ACC112 (cell line): ENCODE results near the gene MYH10.
"Not testable (repeated sequence)": the region's sequence is repeated elsewhere in the genome, so short reads cannot be mapped to it uniquely, and the experiment has no call there.

Experiments used
- H2AFZ ChIP-seq: fragments of 200-600 bp; sonication (generic); one replicate; pipeline ENCODE4 v1.6.0; 2017; ENCODE audit warnings: antibody characterized with exemption, low read length; ENCODE audit not compliant: unreplicated experiment
- H3K27ac ChIP-seq: fragments of 200-600 bp; sonication (generic); 2 replicates; pipeline ENCODE4 v1.5.1; 2014; ENCODE audit warnings: low read depth, mild to moderate bottlenecking, antibody characterized with exemption, low read length, moderate library complexity
- H3K27me3 ChIP-seq: fragments of 200-600 bp; sonication (generic); 2 replicates; pipeline ENCODE4 v1.6.1; 2014; ENCODE audit warnings: mild to moderate bottlenecking, antibody characterized with exemption, low read length, moderate library complexity, mixed read lengths; ENCODE audit not compliant: insufficient read depth
- H3K36me3 ChIP-seq: fragments of 200-600 bp; sonication (generic); 2 replicates; pipeline ENCODE4 v1.6.1; 2016; ENCODE audit warnings: mild to moderate bottlenecking, antibody characterized with exemption, low read length, moderate library complexity, mixed read lengths; ENCODE audit not compliant: insufficient read depth
- H3K4me1 ChIP-seq: fragments of 200-600 bp; sonication (generic); one replicate; pipeline ENCODE4 v1.6.1; 2016; ENCODE audit warnings: low read length, mixed read lengths; ENCODE audit not compliant: insufficient read depth, unreplicated experiment, control insufficient read depth
- H3K4me3 ChIP-seq: fragments of 200-600 bp; sonication (generic); 2 replicates; pipeline ENCODE4 v1.5.1; 2014; ENCODE audit warnings: mild to moderate bottlenecking, low read depth, low read length
- H3K79me2 ChIP-seq: fragments of 200-600 bp; sonication (generic); one replicate; pipeline ENCODE4 v1.6.0; 2016; ENCODE audit warnings: low read length; ENCODE audit not compliant: control insufficient read depth, unreplicated experiment, insufficient read depth

Gene MYH10

DNA sequence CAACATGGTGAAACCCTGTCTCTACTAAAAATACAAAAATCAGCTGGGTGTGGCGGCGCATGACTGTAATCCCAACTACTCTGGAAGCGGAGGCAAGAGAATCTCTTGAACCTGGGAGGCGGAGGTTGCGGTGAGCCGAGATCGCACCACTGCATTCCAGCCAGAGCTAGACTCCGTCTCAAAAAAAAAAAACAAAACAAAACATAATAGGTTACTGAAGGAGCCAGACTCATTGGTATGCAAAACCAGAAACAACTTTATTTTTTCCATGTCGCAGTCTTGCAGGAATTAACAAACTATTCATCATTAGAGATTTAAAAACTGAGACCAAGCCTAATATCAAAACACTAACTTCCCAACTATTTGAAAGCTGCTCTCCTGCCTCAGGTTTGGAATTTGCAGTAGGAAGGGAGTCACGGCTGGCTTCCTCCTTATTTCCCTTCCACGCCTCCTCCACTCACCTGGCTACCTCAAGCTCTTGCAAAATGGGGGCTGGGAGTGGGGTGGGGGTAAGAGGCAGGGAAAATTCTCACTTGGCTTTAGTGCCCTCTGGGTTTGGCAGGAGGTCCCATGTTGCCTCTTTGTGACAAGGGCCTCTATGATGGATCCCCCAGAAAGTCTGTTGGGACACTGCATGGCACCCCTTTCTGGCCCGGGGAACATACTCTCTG, 34.1 kb upstream of the MYH10 start:
- Histone ChIP-seq H3K4me1 (no peaks in the 10 kb centered on the region), H3K4me3 (no peak overlapping the region), H3K79me2 (no peaks in the 10 kb centered on the region), H3K27ac (no peak overlapping the region), H3K36me3 (no peaks in the 10 kb centered on the region), H2AFZ (no peak overlapping the region), H3K27me3 (peaks cover 29% of the 10 kb centered on the region)

DNA sequence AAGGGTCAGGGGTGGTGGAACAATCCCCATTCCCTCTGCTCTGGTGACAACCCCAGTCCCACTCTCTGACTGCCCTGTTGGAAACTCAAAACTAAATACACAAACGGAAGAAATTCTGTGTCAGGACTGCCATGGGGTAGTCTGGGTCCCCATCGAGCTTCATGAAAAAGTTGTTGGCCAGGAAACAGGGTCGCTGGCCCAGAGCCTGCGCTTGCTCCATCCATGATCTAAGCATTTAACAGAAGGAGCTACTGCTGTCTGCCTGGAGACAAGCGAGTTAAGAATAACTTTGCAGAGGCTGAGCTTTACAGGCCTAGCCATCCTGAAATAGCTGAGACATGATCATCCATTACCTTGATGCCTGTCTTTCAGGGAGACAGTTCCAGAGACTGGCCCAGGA, 32.4 kb upstream of the MYH10 start:
- no peaks in the 10 kb centered on the region for H3K79me2 ChIP-seq
- no peaks in the 10 kb centered on the region for H3K36me3 ChIP-seq

DNA sequence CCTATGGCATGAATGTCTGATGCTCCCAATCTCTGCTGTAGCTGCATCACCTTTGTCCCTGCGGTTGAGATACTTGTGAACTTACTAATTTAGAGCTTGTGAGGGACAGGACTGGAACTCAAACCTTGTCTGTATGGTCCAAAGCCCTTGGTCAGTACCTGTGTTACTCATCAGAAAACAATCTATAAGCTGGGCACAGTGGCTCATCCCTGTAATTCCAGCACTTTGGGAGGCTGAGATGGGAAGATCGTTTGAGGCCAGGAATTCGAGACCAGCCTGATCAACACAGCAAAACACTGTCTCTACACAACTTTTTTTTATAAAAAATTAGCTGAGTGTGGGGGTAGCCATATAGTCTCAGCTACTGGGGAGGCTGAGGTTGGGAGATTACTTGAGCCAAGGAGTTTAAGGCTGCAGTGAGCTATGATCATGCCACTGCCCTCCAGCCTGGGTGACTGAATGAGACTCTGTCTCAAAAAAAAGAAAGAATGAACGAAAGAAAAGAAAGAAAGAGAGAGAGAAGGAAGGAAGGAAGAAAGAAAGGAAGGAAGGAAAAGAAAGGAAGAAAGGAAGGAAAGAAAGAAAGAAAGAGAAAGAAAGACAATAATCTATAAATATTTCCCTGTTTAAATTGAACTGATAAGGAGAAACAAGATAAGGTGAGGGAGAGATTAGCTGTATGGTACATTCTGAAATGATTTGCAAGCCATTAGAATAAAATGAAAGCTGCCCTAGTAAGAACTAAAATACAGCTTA, 31.7 kb upstream of the MYH10 start:
- Histone ChIP-seq H3K27me3 (peaks cover 29% of the 10 kb centered on the region), H3K79me2 (no peaks in the 10 kb centered on the region), H2AFZ (no peak overlapping the region), H3K36me3 (no peaks in the 10 kb centered on the region), H3K27ac (no peak overlapping the region), H3K4me1 (no peaks in the 10 kb centered on the region), H3K4me3 (no peak overlapping the region)

More for the DNA sequence above, 32.4 kb upstream of the MYH10 start:
- no peak overlapping the region for H3K4me3 ChIP-seq
- no peak overlapping the region for H3K27ac ChIP-seq
- H3K4me1 ChIP-seq: no peaks in the 10 kb centered on the region
- H3K27me3 ChIP-seq: peaks cover 29% of the 10 kb centered on the region
- H2AFZ ChIP-seq: no peak overlapping the region

DNA sequence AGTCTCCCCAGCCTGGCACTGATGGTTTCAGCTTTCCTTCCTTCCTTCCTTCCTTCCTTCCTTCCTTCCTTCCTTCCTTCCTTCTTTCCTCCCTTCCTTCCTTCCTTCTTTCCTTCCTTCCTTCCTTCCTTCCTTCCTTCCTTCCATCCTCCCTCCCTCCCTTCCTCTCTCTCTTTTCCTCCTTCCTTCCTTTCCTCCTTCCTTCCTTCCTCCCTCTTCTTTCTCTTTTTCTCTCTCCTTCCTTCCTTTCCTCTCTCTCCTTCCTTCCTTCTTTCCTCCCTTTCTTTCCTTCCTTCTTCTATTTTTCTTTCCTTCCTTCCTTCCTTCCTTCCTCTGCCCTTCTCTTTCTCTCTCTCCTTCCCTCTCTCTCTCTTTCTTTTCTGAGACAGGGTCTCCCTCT, 30.2 kb upstream of the MYH10 start:
- H3K27me3 ChIP-seq: peaks cover 38% of the 10 kb centered on the region
- not testable (repeated sequence) for H3K79me2 ChIP-seq, H2AFZ ChIP-seq, H3K36me3 ChIP-seq, H3K4me1 ChIP-seq, H3K4me3 ChIP-seq, H3K27ac ChIP-seq

DNA sequence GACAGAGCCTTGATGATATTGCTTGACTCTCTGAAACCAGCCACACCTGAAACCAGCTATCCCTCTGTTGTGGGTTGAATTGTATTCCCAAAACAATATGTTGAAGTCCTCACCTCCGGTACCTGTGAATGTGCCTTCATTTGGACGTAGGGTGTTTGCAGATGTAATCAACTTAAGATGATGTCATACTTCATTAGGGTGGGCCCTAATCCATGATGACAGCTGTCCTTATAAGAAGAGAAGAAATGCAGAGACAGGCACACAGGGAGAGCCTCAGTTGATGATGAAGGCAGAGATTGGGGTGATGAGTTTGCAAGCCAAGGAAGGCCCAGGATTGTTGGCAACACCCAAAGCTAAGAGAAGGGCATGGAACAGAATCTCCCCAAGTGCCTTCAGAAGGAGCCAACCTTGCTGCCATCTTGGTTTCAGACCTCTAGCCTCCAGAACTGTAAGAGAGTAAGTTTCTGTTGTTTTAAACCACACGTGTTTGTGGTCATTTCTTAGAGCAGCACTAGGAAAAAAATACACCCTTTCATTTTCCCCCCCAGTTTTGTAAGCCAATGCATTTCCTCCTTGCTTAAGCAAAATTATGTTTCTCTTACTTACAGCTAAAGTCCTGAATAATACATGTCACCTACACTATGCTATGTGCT, 29.4 kb upstream of the MYH10 start:
- no peak overlapping the region for H3K27ac ChIP-seq
- no peaks in the 10 kb centered on the region for H3K4me1 ChIP-seq
- H2AFZ ChIP-seq: no peak overlapping the region
- no peak overlapping the region for H3K4me3 ChIP-seq
- H3K36me3 ChIP-seq: no peaks in the 10 kb centered on the region
- peaks cover 38% of the 10 kb centered on the region for H3K27me3 ChIP-seq
- H3K79me2 ChIP-seq: no peaks in the 10 kb centered on the region

DNA sequence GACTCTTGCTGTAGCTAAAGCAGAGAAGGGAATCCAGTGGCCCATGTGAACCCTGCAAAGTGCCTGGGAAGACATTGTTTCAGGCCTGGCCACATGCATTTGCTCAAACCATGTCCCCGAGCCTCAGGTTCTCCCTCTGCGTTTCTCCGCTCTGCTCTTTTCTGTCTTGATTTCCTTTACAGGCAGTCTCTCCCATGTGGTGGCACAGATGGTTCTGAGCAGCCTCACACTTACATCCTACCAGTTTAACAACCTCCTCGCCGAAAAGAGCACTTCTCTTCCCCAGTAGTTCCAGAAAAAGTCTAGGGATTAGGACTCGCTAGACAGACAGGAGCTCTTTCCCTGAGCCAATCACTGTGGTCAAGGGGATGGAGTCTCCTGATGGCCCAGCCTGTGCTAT, 28.3 kb upstream of the MYH10 start:
- H3K4me1 ChIP-seq: no peaks in the 10 kb centered on the region
- H3K79me2 ChIP-seq: no peaks in the 10 kb centered on the region
- H3K36me3 ChIP-seq: no peaks in the 10 kb centered on the region
- H3K27ac ChIP-seq: no peak overlapping the region
- no peak overlapping the region for H2AFZ ChIP-seq
- H3K27me3 ChIP-seq: peaks cover 35% of the 10 kb centered on the region
- no peak overlapping the region for H3K4me3 ChIP-seq

DNA sequence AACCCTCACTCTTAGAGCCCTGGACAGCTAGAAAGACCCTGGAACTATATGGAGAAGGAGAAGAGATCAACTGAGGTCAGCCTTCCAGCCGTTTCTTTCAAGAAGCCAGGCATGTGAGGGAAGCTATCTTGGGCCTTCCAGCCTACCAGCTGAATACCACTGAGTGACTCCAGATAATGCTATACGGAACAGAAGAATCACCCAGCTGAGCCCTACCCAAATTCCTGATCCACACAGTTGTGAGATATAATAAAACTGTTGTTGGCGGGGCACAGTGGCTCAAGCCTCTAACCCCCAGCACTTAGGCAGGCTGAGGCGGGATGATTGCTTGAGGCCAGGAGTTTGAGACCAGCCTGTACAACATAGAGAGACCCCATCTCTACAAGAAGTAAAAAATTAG, 26.2 kb upstream of the MYH10 start:
- Histone ChIP-seq H3K36me3 (no peaks in the 10 kb centered on the region), H2AFZ (no peak overlapping the region)

DNA sequence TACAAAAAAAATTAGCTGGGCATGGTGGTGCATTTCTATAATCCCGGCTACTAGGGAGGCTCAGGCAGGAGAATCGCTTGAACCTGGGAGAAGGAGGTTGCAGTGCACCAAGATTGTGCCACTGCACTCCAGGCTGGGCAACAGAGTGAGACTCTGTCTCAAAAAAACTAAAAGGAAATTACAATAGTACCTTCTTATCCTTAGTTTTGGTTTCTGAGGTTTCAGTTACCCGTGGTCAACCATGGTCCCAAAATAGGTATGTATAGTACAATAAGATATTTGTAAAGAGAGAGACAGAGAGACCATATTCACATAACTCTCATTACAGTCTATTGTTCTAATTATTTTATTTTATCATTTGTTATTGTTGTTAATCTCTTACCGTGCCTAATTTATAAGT, 24.3 kb upstream of the MYH10 start:
- Histone ChIP-seq H3K27ac (no peak overlapping the region), H3K79me2 (no peaks in the 10 kb centered on the region), H3K36me3 (no peaks in the 10 kb centered on the region), H3K4me1 (peaks cover under 1% of the 10 kb centered on the region), H3K27me3 (peaks cover 25% of the 10 kb centered on the region), H2AFZ (no peak overlapping the region), H3K4me3 (no peak overlapping the region)

More for the DNA sequence above, 26.2 kb upstream of the MYH10 start:
- no peaks in the 10 kb centered on the region for H3K4me1 ChIP-seq
- H3K27me3 ChIP-seq: peaks cover 23% of the 10 kb centered on the region
- H3K27ac ChIP-seq: no peak overlapping the region
- no peak overlapping the region for H3K4me3 ChIP-seq
- no peaks in the 10 kb centered on the region for H3K79me2 ChIP-seq

DNA sequence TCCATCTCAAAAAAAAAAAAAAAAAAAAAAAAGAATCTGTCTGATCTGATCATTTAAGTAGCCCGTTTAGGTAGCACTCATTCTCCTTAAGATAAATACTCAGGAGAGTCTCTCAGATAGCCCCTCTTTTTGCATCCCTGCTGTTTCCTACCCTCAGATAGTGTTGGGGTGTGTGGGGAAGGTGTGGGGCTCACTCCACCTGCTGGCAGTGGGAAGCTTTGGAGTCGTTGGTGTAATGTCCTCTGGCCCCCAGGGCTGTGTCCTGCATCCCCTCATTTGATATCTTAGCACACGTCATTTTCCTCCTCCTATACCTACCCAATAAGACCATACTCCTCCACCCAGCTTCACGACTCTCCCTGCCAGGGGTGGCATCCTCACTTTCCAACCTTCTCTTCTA, 20.5 kb upstream of the MYH10 start:
- H3K27me3 ChIP-seq: peaks cover 22% of the 10 kb centered on the region
- H3K4me1 ChIP-seq: peaks cover 8% of the 10 kb centered on the region
- no peaks in the 10 kb centered on the region for H3K36me3 ChIP-seq
- H2AFZ ChIP-seq: no peak overlapping the region
- H3K79me2 ChIP-seq: no peaks in the 10 kb centered on the region
- H3K27ac ChIP-seq: no peak overlapping the region
- H3K4me3 ChIP-seq: no peak overlapping the region

DNA sequence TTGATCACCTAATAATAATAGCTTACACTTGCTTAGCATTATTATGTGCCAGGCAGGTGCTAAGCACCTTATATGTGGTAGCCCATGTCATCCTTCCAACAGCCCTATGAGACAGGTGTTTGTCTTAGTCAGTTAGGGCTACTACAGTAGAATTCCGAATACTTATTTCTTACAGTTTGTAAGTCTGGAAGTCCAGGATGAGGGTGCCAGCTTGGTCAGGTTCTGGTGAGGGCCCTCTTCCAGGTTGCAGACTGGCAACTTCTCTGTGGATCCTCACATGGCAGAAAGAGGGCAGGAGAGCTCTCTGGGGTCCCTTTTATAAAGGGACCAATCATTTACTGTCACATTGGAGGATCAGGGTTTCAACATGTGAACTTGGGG, 19.6 kb upstream of the MYH10 start:
- Histone ChIP-seq H3K27ac (no peak overlapping the region), H3K27me3 (peaks cover 19% of the 10 kb centered on the region), H3K36me3 (no peaks in the 10 kb centered on the region), H3K4me1 (peaks cover 8% of the 10 kb centered on the region), H2AFZ (no peak overlapping the region), H3K4me3 (no peak overlapping the region), H3K79me2 (no peaks in the 10 kb centered on the region)
